Keratinocyte (primary cell): ENCODE data around the gene HELT. TPM values are rescaled to one million over a fixed set of nuclear protein-coding genes. Genes with fewer than 3 reads are reported as not detected.

Experiments
- DNase-seq: peaks from one replicate; pipeline ENCODE4 v3.0.0-alpha.2; 2011; ENCODE audit warnings: low read depth, missing footprints, low spot score
- FAIRE-seq: peaks from 2 replicates; lab custom pipeline; 2011; peaks lifted over from hg19 to GRCh38; lab: Jason Lieb, UNC
- H2AFZ ChIP-seq: 2 replicates; pipeline ENCODE4 v1.6.0; 2012; ENCODE audit warnings: low read length, control low read depth, inconsistent platforms; ENCODE audit not compliant: control insufficient read depth
- H3K27ac ChIP-seq: 2 replicates; pipeline ENCODE4 v1.5.1; 2011; ENCODE audit warnings: low read length; ENCODE audit not compliant: control insufficient read depth, insufficient read depth
- H3K27me3 ChIP-seq: 3 replicates; pipeline ENCODE4 v1.6.0; 2011; ENCODE audit warnings: low read length; ENCODE audit not compliant: control insufficient read depth, insufficient read depth; ENCODE audit errors: extremely low read depth
- H3K36me3 ChIP-seq, 2 experiments: 2 replicates in 1 of 2; 3 replicates in 1 of 2; pipeline ENCODE4 v1.5.1; 2011; ENCODE audit warnings: low read length in 2 of 2, mild to moderate bottlenecking in 1 of 2; ENCODE audit not compliant: control insufficient read depth in 2 of 2, insufficient read depth in 2 of 2; ENCODE audit errors: extremely low read depth in 1 of 2
- H3K4me1 ChIP-seq: 3 replicates; pipeline ENCODE4 v1.5.1; 2011; ENCODE audit warnings: low read length; ENCODE audit not compliant: control insufficient read depth, insufficient read depth; ENCODE audit errors: extremely low read depth
- H3K4me2 ChIP-seq: 3 replicates; pipeline ENCODE4 v1.6.0; 2011; ENCODE audit warnings: low read depth, low read length; ENCODE audit not compliant: control insufficient read depth, insufficient read depth; ENCODE audit errors: extremely low read depth
- H3K4me3 ChIP-seq, 3 experiments: fragments of 200-600 bp in 1 of 3; sonication (generic) in 1 of 3; 2 replicates in 2 of 3; 3 replicates in 1 of 3; pipeline ENCODE4 v1.5.1; 2011 to 2016; ENCODE audit warnings: low read length in 3 of 3, mild to moderate bottlenecking in 3 of 3, control low read depth in 2 of 3, inconsistent platforms in 1 of 3, low read depth in 1 of 3, mixed read lengths in 1 of 3, mixed run types in 1 of 3, moderate library complexity in 1 of 3; ENCODE audit not compliant: control insufficient read depth in 2 of 3, insufficient read depth in 2 of 3; ENCODE audit errors: extremely low read depth in 1 of 3
- H3K79me2 ChIP-seq: 2 replicates; pipeline ENCODE4 v1.6.0; 2012; ENCODE audit warnings: low read length; ENCODE audit not compliant: control insufficient read depth, insufficient read depth
- H3K9ac ChIP-seq: 3 replicates; pipeline ENCODE4 v1.6.0; 2011; ENCODE audit warnings: low read length; ENCODE audit not compliant: control insufficient read depth, insufficient read depth; ENCODE audit errors: extremely low read depth
- H3K9me1 ChIP-seq: 3 replicates; pipeline ENCODE4 v1.6.0; 2011; ENCODE audit warnings: low read length; ENCODE audit not compliant: control insufficient read depth, insufficient read depth; ENCODE audit errors: extremely low read depth
- H3K9me3 ChIP-seq: 2 replicates; pipeline ENCODE4 v1.5.1; 2012; ENCODE audit warnings: low read depth, low read length; ENCODE audit not compliant: control insufficient read depth
- H4K20me1 ChIP-seq: 3 replicates; pipeline ENCODE4 v1.6.0; 2011; ENCODE audit warnings: low read length; ENCODE audit not compliant: control insufficient read depth, insufficient read depth; ENCODE audit errors: extremely low read depth
- EZH2 ChIP-seq: IDR thresholded peaks from one replicate; pipeline ENCODE4 v1.6.1; 2012; ENCODE audit warnings: inconsistent platforms, mild to moderate bottlenecking, low read length, moderate library complexity
- dilution Hi-C: fragments of 300-500 bp; cut with MboI; formaldehyde crosslinking; loops from one replicate; pipeline ENCODE4 v1.7.0; 2020; ENCODE audit warnings: low sequenced_read_pairs; ENCODE audit not compliant: extremely low pct_ligation_motif_present
- polyA plus RNA-seq, 5 experiments: library from polyadenylated mRNA; depleted of rRNA in 3 of 5; stranded (reverse) in 3 of 5; stranded (forward) in 1 of 5; unstranded in 1 of 5; fragments of >200 nt; gene quantifications; 1 replicate in 1 of 5; 2 replicates in 3 of 5; 3 replicates in 1 of 5; pipeline versions ENCODE4 v1.2.1 to v1.2.3, GENCODE V29; 2011 to 2012; ENCODE audit warnings: missing spikeins in 2 of 5, low read depth in 1 of 5, low replicate concordance in 1 of 5
- TF ChIP-seq, protein P1 (sequence below), 3 experiments: IDR thresholded peaks in 1 of 3; conservative IDR thresholded peaks in 1 of 3; optimal IDR thresholded peaks in 1 of 3; 2 replicates in 2 of 3; 3 replicates in 1 of 3; pipeline versions ENCODE3 to v1.5.1; 2011; ENCODE audit warnings: low read length in 3 of 3, mild to moderate bottlenecking in 3 of 3, moderate library complexity in 2 of 3, control low read depth in 1 of 3, inconsistent platforms in 1 of 3; ENCODE audit not compliant: insufficient read depth in 2 of 3; ENCODE audit errors: extremely low read depth in 1 of 3

The HELT gene
- polyA plus RNA-seq, 1 donor (not counting 4 experiments of a cell fraction or from before 2014, with no cell fraction given), result not detected

- Histone ChIP-seq H3K4me1 (no peaks in the 10 kb centered on the region), H3K27me3 (peaks cover 17% of the 10 kb centered on the region), H3K36me3 (no peaks in the 10 kb centered on the region), H3K4me2 (no peak overlapping the region), H3K9me3 (no peaks in the 10 kb centered on the region), H2AFZ (no peak overlapping the region), H3K9me1 (no peaks in the 10 kb centered on the region), H3K27ac (no peak overlapping the region), H3K9ac (no peak overlapping the region), H4K20me1 (no peaks in the 10 kb centered on the region), H3K79me2 (no peaks in the 10 kb centered on the region), H3K4me3 (no peak overlapping the region)
- no peak for TF ChIP-seq EZH2
- TF ChIP-seq, protein P1, sequence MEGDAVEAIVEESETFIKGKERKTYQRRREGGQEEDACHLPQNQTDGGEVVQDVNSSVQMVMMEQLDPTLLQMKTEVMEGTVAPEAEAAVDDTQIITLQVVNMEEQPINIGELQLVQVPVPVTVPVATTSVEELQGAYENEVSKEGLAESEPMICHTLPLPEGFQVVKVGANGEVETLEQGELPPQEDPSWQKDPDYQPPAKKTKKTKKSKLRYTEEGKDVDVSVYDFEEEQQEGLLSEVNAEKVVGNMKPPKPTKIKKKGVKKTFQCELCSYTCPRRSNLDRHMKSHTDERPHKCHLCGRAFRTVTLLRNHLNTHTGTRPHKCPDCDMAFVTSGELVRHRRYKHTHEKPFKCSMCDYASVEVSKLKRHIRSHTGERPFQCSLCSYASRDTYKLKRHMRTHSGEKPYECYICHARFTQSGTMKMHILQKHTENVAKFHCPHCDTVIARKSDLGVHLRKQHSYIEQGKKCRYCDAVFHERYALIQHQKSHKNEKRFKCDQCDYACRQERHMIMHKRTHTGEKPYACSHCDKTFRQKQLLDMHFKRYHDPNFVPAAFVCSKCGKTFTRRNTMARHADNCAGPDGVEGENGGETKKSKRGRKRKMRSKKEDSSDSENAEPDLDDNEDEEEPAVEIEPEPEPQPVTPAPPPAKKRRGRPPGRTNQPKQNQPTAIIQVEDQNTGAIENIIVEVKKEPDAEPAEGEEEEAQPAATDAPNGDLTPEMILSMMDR (optimal IDR thresholded peaks at IDR 0.05 in 1 of 3, IDR thresholded peaks at IDR 0.05 in 1 of 3, conservative IDR thresholded peaks at IDR 0.05 in 1 of 3; ENCODE audit: extremely low read depth in 1 of 3, insufficient read depth in 2 of 3, low read length in 3 of 3), result no peak
- FAIRE-seq (no peak), DNase-seq (no peak)
- dilution Hi-C loops, result no loop called here
Measured at GRCh38 chr4:185033950-185034349, 15.7 kb downstream of the HELT start.

DNA sequence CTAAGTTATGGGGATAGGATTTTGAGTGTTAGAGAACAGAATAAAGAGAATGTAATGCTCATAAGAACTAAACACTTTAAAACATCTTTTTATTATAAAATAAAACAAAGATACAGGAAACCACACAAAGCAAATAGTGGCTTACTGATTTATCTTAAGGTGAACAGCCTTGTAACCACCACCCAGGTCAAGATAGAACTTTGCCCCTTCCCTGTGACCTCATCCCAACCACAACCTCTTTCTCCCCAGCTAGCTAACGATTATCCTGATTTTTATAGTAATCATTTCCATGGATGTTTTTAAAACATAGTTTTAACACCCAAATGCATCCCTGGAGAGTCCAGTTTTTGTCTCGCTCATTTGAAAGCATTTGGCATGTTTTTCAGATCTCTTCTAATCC is 17.0 kb downstream of the HELT start:
- H3K9ac ChIP-seq, result no peak overlapping the region
- H3K79me2 ChIP-seq, result no peaks in the 10 kb centered on the region
- H3K36me3 ChIP-seq, result no peaks in the 10 kb centered on the region
- H3K27me3 ChIP-seq, result peaks cover 9% of the 10 kb centered on the region
- no peak overlapping the region for H3K4me2 ChIP-seq
- TF ChIP-seq, protein P1 (optimal IDR thresholded peaks at IDR 0.05 in 1 of 3, IDR thresholded peaks at IDR 0.05 in 1 of 3, conservative IDR thresholded peaks at IDR 0.05 in 1 of 3; ENCODE audit: extremely low read depth in 1 of 3, insufficient read depth in 2 of 3, low read length in 3 of 3), result no peak
- no peak for TF ChIP-seq EZH2
- H3K4me1 ChIP-seq, result no peaks in the 10 kb centered on the region
- dilution Hi-C loops, result no loop called here
- H3K27ac ChIP-seq, result no peak overlapping the region
- H2AFZ ChIP-seq, result no peak overlapping the region
- no peaks in the 10 kb centered on the region for H3K9me1 ChIP-seq
- no peaks in the 10 kb centered on the region for H4K20me1 ChIP-seq
- DNase-seq, result no peak
- no peak for FAIRE-seq
- H3K4me3 ChIP-seq, result no peak overlapping the region
- no peaks in the 10 kb centered on the region for H3K9me3 ChIP-seq
